ENCODE results near the gene LGI4. TPM values are rescaled to one million over a fixed set of nuclear protein-coding genes. Genes with fewer than 3 reads are reported as not detected.
"Not testable (repeated sequence)": the region's sequence is repeated elsewhere in the genome, so short reads cannot be mapped to it uniquely, and the experiment has no call there.

Gene LGI4
- total RNA-seq, 1 donor from 2014 or later = 0.20 TPM

GRCh38 chr19:35154525-35155406 lies 19.9 kb upstream of the LGI4 start, which contains the start of gene FXYD5:
TSS of gene FXYD5 (plus strand) at chr19:35154735. CDS start at chr19:35155551, 816 bp downstream.
- peak within 1 kb of the TSS; percentile 89 for H2AFZ ChIP-seq (ENCODE audit: low read depth, low read length)
- H3K27ac Mint-ChIP-seq (ENCODE audit: unreplicated experiment) = peak within 1 kb of the TSS; percentile 87
- H4K20me1 ChIP-seq (ENCODE audit: insufficient read depth, low read length) = peaks cover 22% of the 10 kb centered on the region
- H3K9me3 ChIP-seq (ENCODE audit: insufficient read depth, low read depth, low read length) = no peaks in the 10 kb centered on the region
- TF ChIP-seq EZH2 (IDR thresholded peaks at IDR 0.05; ENCODE audit: insufficient read depth, low read length) = no peak
- no peak for TF ChIP-seq CTCF (IDR thresholded peaks at IDR 0.05; ENCODE audit: insufficient read depth, low read depth, low read length)
- H3K79me2 ChIP-seq (ENCODE audit: insufficient read depth, low read length) = peaks cover 25% of the 10 kb centered on the region
- FAIRE-seq (no peak), DNase-seq (ENCODE audit: low read depth) (peak; percentile 70)
- peak within 1 kb of the TSS; percentile 82 for H3K27ac ChIP-seq (ENCODE audit: low read depth, low read length)
- peaks cover 21% of the 10 kb centered on the region for H3K27me3 Mint-ChIP-seq (ENCODE audit: low read depth, unreplicated experiment)
- peak within 1 kb of the TSS; percentile 98 for H3K4me2 ChIP-seq (ENCODE audit: low read length)
- peaks cover 7% of the 10 kb centered on the region for H3K4me1 Mint-ChIP-seq (ENCODE audit: low read depth, unreplicated experiment)
- no peaks in the 10 kb centered on the region for H3K27me3 ChIP-seq (ENCODE audit: insufficient read depth, low read length)
- peak within 1 kb of the TSS; percentile 80 for H3K4me3 ChIP-seq (ENCODE audit: insufficient read depth, low read depth, low read length)
- H3K9me3 Mint-ChIP-seq (ENCODE audit: unreplicated experiment) = no peaks in the 10 kb centered on the region
- H3K4me3 Mint-ChIP-seq (ENCODE audit: unreplicated experiment) = peak within 1 kb of the TSS; percentile 93
- peaks cover 18% of the 10 kb centered on the region for H3K36me3 ChIP-seq (ENCODE audit: insufficient read depth, low read length)
- peak within 1 kb of the TSS; percentile 93 for H3K9ac ChIP-seq (ENCODE audit: low read length)
- H3K36me3 Mint-ChIP-seq (ENCODE audit: low read depth, unreplicated experiment) = peaks cover 12% of the 10 kb centered on the region
- peaks cover 6% of the 10 kb centered on the region for H3K4me1 ChIP-seq (ENCODE audit: insufficient read depth, low read length)

GRCh38 chr19:35153701-35154524 lies 19.1 kb upstream of the LGI4 start:
- Mint-ChIP-seq H3K9me3 (ENCODE audit: unreplicated experiment) (no peaks in the 10 kb centered on the region), H3K27ac (ENCODE audit: unreplicated experiment) (no peak overlapping the region), H3K4me3 (ENCODE audit: unreplicated experiment) (peak overlapping the region; percentile 93), H3K36me3 (ENCODE audit: low read depth, unreplicated experiment) (peaks cover 6% of the 10 kb centered on the region), H3K4me1 (ENCODE audit: low read depth, unreplicated experiment) (peaks cover 12% of the 10 kb centered on the region), H3K27me3 (ENCODE audit: low read depth, unreplicated experiment) (peaks cover 21% of the 10 kb centered on the region)
- DNase-seq (ENCODE audit: low read depth) (no peak), FAIRE-seq (no peak)
- peaks cover 12% of the 10 kb centered on the region for H3K36me3 ChIP-seq (ENCODE audit: insufficient read depth, low read length)
- peak overlapping the region; percentile 93 for H3K9ac ChIP-seq (ENCODE audit: low read length)
- H3K4me2 ChIP-seq (ENCODE audit: low read length) = peak overlapping the region; percentile 98
- H3K79me2 ChIP-seq (ENCODE audit: insufficient read depth, low read length) = peaks cover 25% of the 10 kb centered on the region
- TF ChIP-seq CTCF (IDR thresholded peaks at IDR 0.05; ENCODE audit: insufficient read depth, low read depth, low read length) (peak; percentile 36), EZH2 (IDR thresholded peaks at IDR 0.05; ENCODE audit: insufficient read depth, low read length) (no peak)
- peak overlapping the region; percentile 89 for H2AFZ ChIP-seq (ENCODE audit: low read depth, low read length)
- H3K4me1 ChIP-seq (ENCODE audit: insufficient read depth, low read length) = peaks cover 6% of the 10 kb centered on the region
- H3K27ac ChIP-seq (ENCODE audit: low read depth, low read length) = peak overlapping the region; percentile 42
- peaks cover 22% of the 10 kb centered on the region for H4K20me1 ChIP-seq (ENCODE audit: insufficient read depth, low read length)
- H3K4me3 ChIP-seq (ENCODE audit: insufficient read depth, low read depth, low read length) = peak overlapping the region; percentile 80
- H3K9me3 ChIP-seq (ENCODE audit: insufficient read depth, low read depth, low read length) = no peaks in the 10 kb centered on the region
- no peaks in the 10 kb centered on the region for H3K27me3 ChIP-seq (ENCODE audit: insufficient read depth, low read length)

- peaks cover 22% of the 10 kb centered on the region for H4K20me1 ChIP-seq (ENCODE audit: insufficient read depth, low read length)
- H3K4me3 Mint-ChIP-seq (ENCODE audit: unreplicated experiment) = peak overlapping the region; percentile 66
- H3K9me3 Mint-ChIP-seq (ENCODE audit: unreplicated experiment); H3K36me3 ChIP-seq (ENCODE audit: insufficient read depth, low read length); H3K9me3 ChIP-seq (ENCODE audit: insufficient read depth, low read depth, low read length); H2AFZ ChIP-seq (ENCODE audit: low read depth, low read length); H3K27me3 ChIP-seq (ENCODE audit: insufficient read depth, low read length); FAIRE-seq; DNase-seq (ENCODE audit: low read depth); H3K9ac ChIP-seq (ENCODE audit: low read length); H3K36me3 Mint-ChIP-seq (ENCODE audit: low read depth, unreplicated experiment); H3K4me1 ChIP-seq (ENCODE audit: insufficient read depth, low read length); H3K4me3 ChIP-seq (ENCODE audit: insufficient read depth, low read depth, low read length); H3K27ac Mint-ChIP-seq (ENCODE audit: unreplicated experiment); H3K27ac ChIP-seq (ENCODE audit: low read depth, low read length): not testable (repeated sequence)
- peak overlapping the region; percentile 98 for H3K4me2 ChIP-seq (ENCODE audit: low read length)
- peaks cover 21% of the 10 kb centered on the region for H3K27me3 Mint-ChIP-seq (ENCODE audit: low read depth, unreplicated experiment)
- peaks cover 12% of the 10 kb centered on the region for H3K4me1 Mint-ChIP-seq (ENCODE audit: low read depth, unreplicated experiment)
- H3K79me2 ChIP-seq (ENCODE audit: insufficient read depth, low read length) = peaks cover 25% of the 10 kb centered on the region
Measured at GRCh38 chr19:35153129-35153522, 18.3 kb upstream of the LGI4 start.
